HCT116 (cell line): ENCODE results near the gene DTX1. TPM values are rescaled to one million over a fixed set of nuclear protein-coding genes. Genes with fewer than 3 reads are reported as not detected.

Experiments
- ATAC-seq: fragments of 200-7000 bp; cut with Tn5 transposase; 2 replicates; pipeline ENCODE4 v1.9.1; 2020; ENCODE audit warnings: mild to moderate bottlenecking, moderate library complexity
- BruUV-seq: library from RNA; stranded (reverse); fragments of 400-500 nt; replicated peaks from 2 replicates; lab custom pipeline; 2021; lab: Mats Ljungman, UMichigan
- CTCF ChIA-PET: fragments of 300-600 bp; sonication (Branson Sonifier 250); formaldehyde crosslinking; loops from one replicate; lab custom pipeline; 2021; ENCODE audit warnings: antibody characterized with exemption; lab: Charles Lee
- POLR2A ChIA-PET: fragments of 300-600, 350-600 bp; sonication (Branson Sonifier 250); formaldehyde crosslinking; loops from one replicate; lab custom pipeline; 2021; ENCODE audit warnings: antibody characterized with exemption; lab: Charles Lee
- RAD21 ChIA-PET, 2 experiments: fragments of 300-600 bp; sonication (Branson Sonifier 250); formaldehyde crosslinking; loops; one replicate each; lab custom pipeline; 2023; ENCODE audit warnings: low total read pairs in 2 of 2; ENCODE audit not compliant: uncharacterized antibody in 2 of 2, unreplicated experiment in 2 of 2, low non-redundant PET in 1 of 2; lab: Charles Lee
- DNase-seq: peaks from one replicate; pipeline ENCODE4 v3.0.0-alpha.2; 2010; ENCODE audit warnings: low read depth, low spot score
- H2AFZ ChIP-seq: fragments of 200-600 bp; shearing (Covaris generic), sonication (generic); 2 replicates; pipeline ENCODE4 v1.6.1; 2017; ENCODE audit warnings: low read depth, mixed run types, mixed read lengths, antibody characterized with exemption, low read length; ENCODE audit not compliant: poor library complexity, severe bottlenecking
- H3K27ac ChIP-seq: 2 replicates; pipeline ENCODE4 v1.5.1; 2012; ENCODE audit warnings: low read depth, low read length
- H3K27me3 ChIP-seq: fragments of 200-600 bp; sonication (generic); 2 replicates; pipeline ENCODE4 v1.6.1; 2016; ENCODE audit warnings: mixed run types, low read length, mixed read lengths; ENCODE audit not compliant: insufficient read depth
- H3K36me3 ChIP-seq, 2 experiments: fragments of 200-500 bp in 1 of 2; fragments of 200-600 bp in 1 of 2; sonication (Bioruptor generic) in 1 of 2; sonication (generic) in 1 of 2; 2 replicates each; pipeline versions ENCODE4 v1.5.1 to v1.6.1; 2014 to 2016; ENCODE audit warnings: low read length in 2 of 2, inconsistent platforms in 1 of 2, mixed read lengths in 1 of 2, mixed run types in 1 of 2; ENCODE audit not compliant: insufficient read depth in 2 of 2, control insufficient read depth in 1 of 2
- H3K4me1 ChIP-seq, 2 experiments: fragments of 200-600 bp in 1 of 2; sonication (generic) in 1 of 2; 2 replicates each; pipeline versions ENCODE4 v1.5.1 to v1.6.1; 2012 to 2017; ENCODE audit warnings: low read length in 2 of 2, inconsistent platforms in 1 of 2, mild to moderate bottlenecking in 1 of 2, mixed read lengths in 1 of 2, mixed run types in 1 of 2, moderate library complexity in 1 of 2; ENCODE audit not compliant: insufficient read depth in 2 of 2, control insufficient read depth in 1 of 2
- H3K4me2 ChIP-seq: fragments of 200-600 bp; sonication (generic); 2 replicates; pipeline ENCODE4 v1.6.1; 2017; ENCODE audit warnings: mixed run types, low read length, mixed read lengths
- H3K4me3 ChIP-seq, 2 experiments: fragments of 200-600 bp in 1 of 2; sonication (generic) in 1 of 2; replicated peaks in 1 of 2; 2 replicates each; pipeline ENCODE4 v1.5.1; 2011 to 2016; ENCODE audit warnings: low read length in 2 of 2, control low read depth in 1 of 2, low read depth in 1 of 2, mild to moderate bottlenecking in 1 of 2, mixed read lengths in 1 of 2, mixed run types in 1 of 2
- H3K79me2 ChIP-seq: fragments of 200-600 bp; sonication (generic); 2 replicates; pipeline ENCODE4 v1.6.1; 2017; ENCODE audit warnings: mild to moderate bottlenecking, mixed run types, low read length, moderate library complexity, mixed read lengths; ENCODE audit not compliant: insufficient read depth
- H3K9ac ChIP-seq: fragments of 200-600 bp; sonication (generic); 2 replicates; pipeline ENCODE4 v1.6.1; 2016; ENCODE audit warnings: low read length, mixed read lengths
- H3K9me2 ChIP-seq: fragments of 200-600 bp; sonication (generic), shearing (Covaris generic); 2 replicates; pipeline ENCODE4 v1.6.1; 2017; ENCODE audit warnings: mixed run types, mild to moderate bottlenecking, moderate library complexity; ENCODE audit not compliant: insufficient read depth
- H3K9me3 ChIP-seq, 2 experiments: fragments of 200-500 bp in 1 of 2; fragments of 200-600 bp in 1 of 2; sonication (Bioruptor generic) in 1 of 2; sonication (generic) in 1 of 2; 2 replicates each; pipeline ENCODE4 v1.6.1; 2014 to 2017; ENCODE audit warnings: low read length in 2 of 2, mixed read lengths in 2 of 2, inconsistent platforms in 1 of 2, low read depth in 1 of 2, mild to moderate bottlenecking in 1 of 2, mixed run types in 1 of 2, moderate library complexity in 1 of 2; ENCODE audit not compliant: control insufficient read depth in 1 of 2, insufficient read depth in 1 of 2
- H4K20me1 ChIP-seq: fragments of 200-600 bp; sonication (generic), shearing (Covaris generic); 2 replicates; pipeline ENCODE4 v1.6.1; 2017; ENCODE audit warnings: mixed run types, mild to moderate bottlenecking, moderate library complexity; ENCODE audit not compliant: insufficient read depth
- CEBPB ChIP-seq: IDR thresholded peaks from 2 replicates; pipeline ENCODE4 v1.6.1; 2012; ENCODE audit warnings: low read depth
- CTCF ChIP-seq, 3 experiments: fragments of 200-600 bp in 1 of 3; sonication (generic) in 1 of 3; IDR thresholded peaks in 2 of 3; conservative IDR thresholded peaks in 1 of 3; 2 replicates each; pipeline ENCODE4 v1.5.1; 2012 to 2017; ENCODE audit warnings: low read depth in 2 of 3, low read length in 2 of 3, antibody characterized with exemption in 1 of 3, borderline replicate concordance in 1 of 3, control low read depth in 1 of 3, mild to moderate bottlenecking in 1 of 3, mixed read lengths in 1 of 3, mixed run types in 1 of 3, moderate library complexity in 1 of 3; ENCODE audit not compliant: insufficient read depth in 1 of 3
- RAD21 ChIP-seq: IDR thresholded peaks from 2 replicates; pipeline ENCODE4 v1.6.1; 2012; ENCODE audit warnings: low read depth, mild to moderate bottlenecking
- SIN3A ChIP-seq: IDR thresholded peaks from 2 replicates; pipeline ENCODE4 v1.6.1; 2012; ENCODE audit warnings: low read depth
- SP1 ChIP-seq: IDR thresholded peaks from 2 replicates; pipeline ENCODE4 v1.6.1; 2012; ENCODE audit warnings: low read depth
- ZFX ChIP-seq: fragments of 450-650 bp; IDR thresholded peaks from 2 replicates; pipeline ENCODE4 v1.6.1; 2017
- intact Hi-C: fragments of 100-400 bp; cut with micrococcal nuclease; formaldehyde crosslinking; loops from 2 replicates; pipeline ENCODE4 v1.10.0; 2022
- total RNA-seq: library from RNA; stranded (reverse); gene quantifications from one replicate; pipeline ENCODE4 v1.2.1, GENCODE V29; 2021; ENCODE audit not compliant: unreplicated experiment
- TF ChIP-seq, protein P1 (sequence below): IDR thresholded peaks from 2 replicates; pipeline ENCODE4 v1.6.1; 2011; ENCODE audit warnings: mild to moderate bottlenecking, low read length, moderate library complexity; ENCODE audit not compliant: insufficient replicate concordance; ENCODE audit errors: extremely low read depth

The DTX1 gene
- total RNA-seq, 1 experiment from 2014 or later = not detected

GRCh38 chr12:113062502-113063395, 6.2 kb downstream of the DTX1 start:
- intact Hi-C loops = no loop called here
- ChIA-PET RAD21 (interaction anchor here in 1 of 2 experiments (0.5 kb wide), 1 partner anchor 18 kb away, joined by 3 read pairs; no protein-coding TSS in a partner anchor), POLR2A (no interaction called here), CTCF (no interaction called here)
- no peak for DNase-seq
- Histone ChIP-seq H3K4me3 (no peak overlapping the region), H3K4me1 (no peaks in the 10 kb centered on the region), H4K20me1 (no peaks in the 10 kb centered on the region), H3K9me3 (no peaks in the 10 kb centered on the region), H3K4me2 (no peak overlapping the region), H3K79me2 (no peaks in the 10 kb centered on the region), H2AFZ (no peak overlapping the region), H3K9ac (no peak overlapping the region), H3K36me3 (no peaks in the 10 kb centered on the region), H3K27ac (no peak overlapping the region), H3K27me3 (no peaks in the 10 kb centered on the region), H3K9me2 (no peaks in the 10 kb centered on the region)
- no TSS peak for BruUV-seq
- TF ChIP-seq RAD21 (no peak), CEBPB (no peak), SIN3A (no peak), ZFX (no peak), SP1 (no peak), CTCF (IDR thresholded peaks at IDR 0.05 in 2 of 3, conservative IDR thresholded peaks at IDR 0.05 in 1 of 3; ENCODE audit: borderline replicate concordance in 1 of 3, insufficient read depth in 1 of 3, low read depth in 2 of 3, low read length in 2 of 3) (no peak)
- TF ChIP-seq, protein P1, sequence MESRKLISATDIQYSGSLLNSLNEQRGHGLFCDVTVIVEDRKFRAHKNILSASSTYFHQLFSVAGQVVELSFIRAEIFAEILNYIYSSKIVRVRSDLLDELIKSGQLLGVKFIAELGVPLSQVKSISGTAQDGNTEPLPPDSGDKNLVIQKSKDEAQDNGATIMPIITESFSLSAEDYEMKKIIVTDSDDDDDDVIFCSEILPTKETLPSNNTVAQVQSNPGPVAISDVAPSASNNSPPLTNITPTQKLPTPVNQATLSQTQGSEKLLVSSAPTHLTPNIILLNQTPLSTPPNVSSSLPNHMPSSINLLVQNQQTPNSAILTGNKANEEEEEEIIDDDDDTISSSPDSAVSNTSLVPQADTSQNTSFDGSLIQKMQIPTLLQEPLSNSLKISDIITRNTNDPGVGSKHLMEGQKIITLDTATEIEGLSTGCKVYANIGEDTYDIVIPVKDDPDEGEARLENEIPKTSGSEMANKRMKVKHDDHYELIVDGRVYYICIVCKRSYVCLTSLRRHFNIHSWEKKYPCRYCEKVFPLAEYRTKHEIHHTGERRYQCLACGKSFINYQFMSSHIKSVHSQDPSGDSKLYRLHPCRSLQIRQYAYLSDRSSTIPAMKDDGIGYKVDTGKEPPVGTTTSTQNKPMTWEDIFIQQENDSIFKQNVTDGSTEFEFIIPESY = no peak
- no peak for ATAC-seq
